Upper lobe of left lung (tissue), 4 donors: ENCODE measurements around the gene FRAT1.

ENCODE experiments used
- POLR2A ChIP-seq, 4 donors: fragments of 450-650 bp; IDR thresholded peaks; one replicate each; pipeline ENCODE4 v1.5.1; 2016 to 2017; ENCODE audit warnings: antibody characterized with exemption in 4 of 4, mild to moderate bottlenecking in 2 of 4
- TF ChIP-seq, protein P1 (sequence below), 6 experiments: fragments of 450-650 bp in 4 of 6; fragments of 200-600 bp in 2 of 6; sonication (generic) in 2 of 6; IDR thresholded peaks; one replicate each; pipeline ENCODE4 v1.5.1; 2016 to 2019; ENCODE audit warnings: antibody characterized with exemption in 6 of 6

DNA sequence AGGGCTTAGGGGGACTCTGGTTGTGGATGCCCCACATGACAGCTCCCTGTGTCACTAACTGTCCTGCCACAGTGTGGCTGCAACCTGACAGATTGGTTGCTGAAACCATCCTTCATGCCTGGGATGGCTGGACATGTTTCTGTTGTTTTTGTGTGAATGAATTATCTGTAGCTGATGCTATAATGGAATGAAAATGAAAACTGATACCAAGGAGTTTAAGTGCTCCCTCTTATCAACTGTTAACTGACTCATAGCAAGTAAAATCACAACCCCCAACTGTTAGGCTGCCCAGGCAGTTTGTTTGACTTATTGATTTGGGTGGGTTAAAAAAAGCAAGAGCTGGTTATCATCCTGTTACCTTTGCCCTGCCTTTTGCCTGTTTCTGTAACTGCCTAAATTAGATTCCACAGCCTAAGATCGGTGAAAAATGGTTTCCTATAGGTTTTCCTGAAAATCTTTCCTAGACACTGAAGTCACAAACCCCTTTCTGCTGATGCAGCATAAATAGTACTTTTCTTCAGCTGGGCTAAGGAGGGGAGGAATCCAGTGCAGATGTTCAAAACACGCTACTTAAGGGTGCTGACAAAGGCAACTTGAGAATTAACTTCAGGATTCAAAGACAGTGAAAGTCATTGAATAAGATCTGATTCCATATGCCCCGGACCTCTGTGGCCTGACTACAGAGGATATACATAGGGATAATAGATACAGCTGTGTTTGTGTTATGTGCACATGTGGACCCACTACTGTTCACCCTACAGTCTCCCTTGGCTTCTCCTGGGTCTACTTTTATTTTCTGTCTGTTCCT, 9.8 kb downstream of the FRAT1 start:
- TF ChIP-seq, protein P1, sequence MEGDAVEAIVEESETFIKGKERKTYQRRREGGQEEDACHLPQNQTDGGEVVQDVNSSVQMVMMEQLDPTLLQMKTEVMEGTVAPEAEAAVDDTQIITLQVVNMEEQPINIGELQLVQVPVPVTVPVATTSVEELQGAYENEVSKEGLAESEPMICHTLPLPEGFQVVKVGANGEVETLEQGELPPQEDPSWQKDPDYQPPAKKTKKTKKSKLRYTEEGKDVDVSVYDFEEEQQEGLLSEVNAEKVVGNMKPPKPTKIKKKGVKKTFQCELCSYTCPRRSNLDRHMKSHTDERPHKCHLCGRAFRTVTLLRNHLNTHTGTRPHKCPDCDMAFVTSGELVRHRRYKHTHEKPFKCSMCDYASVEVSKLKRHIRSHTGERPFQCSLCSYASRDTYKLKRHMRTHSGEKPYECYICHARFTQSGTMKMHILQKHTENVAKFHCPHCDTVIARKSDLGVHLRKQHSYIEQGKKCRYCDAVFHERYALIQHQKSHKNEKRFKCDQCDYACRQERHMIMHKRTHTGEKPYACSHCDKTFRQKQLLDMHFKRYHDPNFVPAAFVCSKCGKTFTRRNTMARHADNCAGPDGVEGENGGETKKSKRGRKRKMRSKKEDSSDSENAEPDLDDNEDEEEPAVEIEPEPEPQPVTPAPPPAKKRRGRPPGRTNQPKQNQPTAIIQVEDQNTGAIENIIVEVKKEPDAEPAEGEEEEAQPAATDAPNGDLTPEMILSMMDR (IDR thresholded peaks at IDR 0.05), result no peak
- no peak for TF ChIP-seq POLR2A (IDR thresholded peaks at IDR 0.05)
